Ammon's horn (tissue), 1 donor: ENCODE measurements around the gene OR4C16.

Source experiments
- DNase-seq: peaks from one replicate; pipeline ENCODE4 v3.0.0-alpha.2; 2016; ENCODE audit warnings: low spot score

Gene OR4C16, protein sequence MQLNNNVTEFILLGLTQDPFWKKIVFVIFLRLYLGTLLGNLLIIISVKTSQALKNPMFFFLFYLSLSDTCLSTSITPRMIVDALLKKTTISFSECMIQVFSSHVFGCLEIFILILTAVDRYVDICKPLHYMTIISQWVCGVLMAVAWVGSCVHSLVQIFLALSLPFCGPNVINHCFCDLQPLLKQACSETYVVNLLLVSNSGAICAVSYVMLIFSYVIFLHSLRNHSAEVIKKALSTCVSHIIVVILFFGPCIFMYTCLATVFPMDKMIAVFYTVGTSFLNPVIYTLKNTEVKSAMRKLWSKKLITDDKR

DNA sequence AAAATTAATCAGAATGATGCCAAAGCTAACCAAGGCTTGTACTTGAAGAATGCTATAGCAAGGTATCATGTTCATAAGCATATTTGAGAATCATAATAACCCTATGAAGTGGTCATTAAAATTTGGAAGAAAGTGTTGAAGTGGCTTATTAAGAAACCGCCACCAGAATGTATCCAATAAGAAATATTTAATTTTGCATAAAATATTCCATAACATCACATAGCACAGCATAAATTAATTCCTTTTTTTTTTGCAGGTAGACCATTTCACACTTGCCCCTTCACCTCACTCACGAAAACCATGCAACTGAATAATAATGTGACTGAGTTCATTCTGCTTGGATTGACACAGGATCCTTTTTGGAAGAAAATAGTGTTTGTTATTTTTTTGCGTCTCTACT lies at the start of gene OR4C16:
Gene OR4C16 (plus strand): TSS at position 301 of the 400 bp plus-strand sequence. CDS start 0 bp downstream, at position 301.
- no peak for DNase-seq

DNA sequence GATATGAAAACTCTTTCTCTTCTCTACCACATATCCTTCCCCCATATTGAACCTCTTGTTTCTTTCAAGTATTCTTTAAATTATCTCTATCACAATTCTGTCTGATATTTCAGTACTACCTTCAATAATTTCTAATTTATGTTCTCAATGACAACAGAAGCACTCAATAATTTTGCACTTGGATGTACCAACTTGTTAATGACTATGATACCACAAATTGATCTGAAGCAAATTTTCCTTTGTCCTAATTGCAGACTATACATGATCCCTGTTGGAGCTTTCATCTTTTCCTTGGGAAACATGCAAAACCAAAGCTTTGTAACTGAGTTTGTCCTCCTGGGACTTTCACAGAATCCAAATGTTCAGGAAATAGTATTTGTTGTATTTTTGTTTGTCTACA lies 17.8 kb upstream of the OR4C16 start, which contains the start of gene OR4C15:
Gene OR4C15 (plus strand): TSS at position 301 of the 400 bp plus-strand sequence. CDS start 0 bp downstream, at position 301.
- DNase-seq: no peak

DNA sequence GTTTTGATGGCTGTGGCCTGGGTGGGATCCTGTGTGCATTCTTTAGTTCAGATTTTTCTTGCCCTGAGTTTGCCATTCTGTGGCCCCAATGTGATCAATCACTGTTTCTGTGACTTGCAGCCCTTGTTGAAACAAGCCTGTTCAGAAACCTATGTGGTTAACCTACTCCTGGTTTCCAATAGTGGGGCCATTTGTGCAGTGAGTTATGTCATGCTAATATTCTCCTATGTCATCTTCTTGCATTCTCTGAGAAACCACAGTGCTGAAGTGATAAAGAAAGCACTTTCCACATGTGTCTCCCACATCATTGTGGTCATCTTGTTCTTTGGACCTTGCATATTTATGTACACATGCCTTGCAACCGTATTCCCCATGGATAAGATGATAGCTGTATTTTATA lies 620 bp downstream of the OR4C16 start:
- no peak for DNase-seq

DNA sequence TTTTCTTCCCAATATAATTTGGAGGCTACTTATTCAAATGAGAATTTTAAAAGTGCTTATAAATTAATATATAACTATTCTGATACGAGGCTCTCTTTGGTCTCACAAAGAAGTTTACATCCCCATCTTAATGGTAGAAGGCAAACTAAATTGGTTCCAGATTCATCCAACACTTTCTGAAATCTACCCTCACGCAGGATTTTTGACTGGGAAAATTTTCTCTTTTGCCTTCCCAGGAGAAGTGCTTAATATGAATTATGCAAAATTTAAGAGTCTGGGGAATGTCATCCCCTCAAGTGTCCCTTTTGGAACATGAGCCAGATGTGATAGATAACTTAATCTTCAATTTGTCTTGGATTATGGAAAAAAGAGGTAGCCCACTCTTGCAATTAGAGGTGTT lies 35.6 kb downstream of the OR4C16 start, which contains the start of gene OR4C11:
Gene OR4C11 (minus strand): TSS at position 101 of the 400 bp plus-strand sequence. CDS start 3,272 bp downstream, outside the sequence.
- no peak for DNase-seq
